Measurements from ENCODE around the gene ZNF429.
"Not testable (repeated sequence)": the region's sequence is repeated elsewhere in the genome, so short reads cannot be mapped to it uniquely, and the experiment has no call there.

ZNF429 gene

GRCh38 chr19:21487969-21488368 is 17.4 kb upstream of the ZNF429 start:
- no peak overlapping the region for H3K4me3 ChIP-seq (ENCODE audit: low read depth, low read length)
- DNase-seq (ENCODE audit: low read depth) = no peak
- no peak for TF ChIP-seq CTCF (conservative IDR thresholded peaks at IDR 0.05; ENCODE audit: low read depth, low read length)

- peak; percentile 2 for DNase-seq (ENCODE audit: low read depth)
- no peak for TF ChIP-seq CTCF (conservative IDR thresholded peaks at IDR 0.05; ENCODE audit: low read depth, low read length)
- H3K4me3 ChIP-seq (ENCODE audit: low read depth, low read length) = no peak overlapping the region
These were observed 14.3 kb upstream of the ZNF429 start for GRCh38 chr19:21491146-21491545.

GRCh38 chr19:21492947-21493906 is 12.2 kb upstream of the ZNF429 start:
- no peak for DNase-seq (ENCODE audit: low read depth)
- no peak overlapping the region for H3K4me3 ChIP-seq (ENCODE audit: low read depth, low read length)
- no peak for TF ChIP-seq CTCF (conservative IDR thresholded peaks at IDR 0.05; ENCODE audit: low read depth, low read length)

- H3K4me3 ChIP-seq (ENCODE audit: low read depth, low read length) = no peak overlapping the region
- no peak for TF ChIP-seq CTCF (conservative IDR thresholded peaks at IDR 0.05; ENCODE audit: low read depth, low read length)
- DNase-seq (ENCODE audit: low read depth) = no peak
These were observed 8.5 kb upstream of the ZNF429 start for GRCh38 chr19:21496876-21497275.

GRCh38 chr19:21498651-21499050 is 6.8 kb upstream of the ZNF429 start:
- no peak for DNase-seq (ENCODE audit: low read depth)
- no peak overlapping the region for H3K4me3 ChIP-seq (ENCODE audit: low read depth, low read length)
- TF ChIP-seq CTCF (conservative IDR thresholded peaks at IDR 0.05; ENCODE audit: low read depth, low read length) = no peak

GRCh38 chr19:21508198-21508597 is 2.8 kb downstream of the ZNF429 start:
- H3K4me3 ChIP-seq (ENCODE audit: low read depth, low read length) = no peak overlapping the region
- TF ChIP-seq CTCF (conservative IDR thresholded peaks at IDR 0.05; ENCODE audit: low read depth, low read length) = no peak
- DNase-seq (ENCODE audit: low read depth) = no peak

- H3K4me3 ChIP-seq (ENCODE audit: low read depth, low read length); DNase-seq (ENCODE audit: low read depth): not testable (repeated sequence)
These were observed 5.7 kb downstream of the ZNF429 start for GRCh38 chr19:21511058-21511457.

GRCh38 chr19:21512609-21513008 is 7.2 kb downstream of the ZNF429 start:
- DNase-seq (ENCODE audit: low read depth) = not testable (repeated sequence)

More at GRCh38 chr19:21512609-21513008, 7.2 kb downstream of the ZNF429 start:
- not testable (repeated sequence) for H3K4me3 ChIP-seq (ENCODE audit: low read depth, low read length)

All from choroid plexus epithelial cell (primary cell).